Ovary (tissue), 9 donors: Measurements from ENCODE around the gene MC5R. TPM values are rescaled to one million over a fixed set of nuclear protein-coding genes. Genes with fewer than 3 reads are reported as not detected.

Experiments used
- DNase-seq, 5 donors: peaks; one replicate each; pipeline ENCODE4 v3.0.0-alpha.2; 2019 to 2020
- H3K27ac ChIP-seq, 2 donors: fragments of 200-600 bp; one replicate each; pipeline versions ENCODE4 v1.5.1 to v1.8.0; 2019 to 2022
- H3K27me3 ChIP-seq: fragments of 200-600 bp; one replicate; pipeline ENCODE4 v1.8.0; 2022
- H3K36me3 ChIP-seq: fragments of 200-600 bp; sonication (generic); one replicate; pipeline ENCODE4 v1.5.1; 2019
- H3K4me1 ChIP-seq: one replicate; pipeline ENCODE4 v1.8.1; 2013; ENCODE audit warnings: mild to moderate bottlenecking, moderate library complexity; ENCODE audit not compliant: insufficient read depth
- H3K4me3 ChIP-seq: fragments of 200-600 bp; sonication (generic); one replicate; pipeline ENCODE4 v1.5.1; 2017
- H3K9me3 ChIP-seq, 2 donors: fragments of 200-600 bp in 1 of 2; sonication (generic) in 1 of 2; one replicate each; pipeline versions ENCODE4 v1.5.1 to v1.8.1; 2013 to 2019; ENCODE audit warnings: mild to moderate bottlenecking in 1 of 2, moderate library complexity in 1 of 2
- EP300 ChIP-seq: sonication (generic); formaldehyde crosslinking; IDR thresholded peaks from one replicate; pipeline ENCODE4 v1.6.1; 2017; ENCODE audit warnings: antibody characterized with exemption
- POLR2A ChIP-seq: fragments of 450-650 bp; IDR thresholded peaks from one replicate; pipeline ENCODE4 v1.6.1; 2017; ENCODE audit warnings: antibody characterized with exemption, mild to moderate bottlenecking, moderate library complexity
- WGBS, 3 donors: extraction: QIAGEN DNeasy Blood & Tissue Kit in 1 of 3; methylation state at CpG; one replicate each; pipeline versions ENCODE4 v1.1.5 to v1.1.7; 2013 to 2017; 5-methylcytosine and 5-hydroxymethylcytosine counted together
- intact Hi-C, 4 donors: fragments of 100-400 bp; cut with DNase I; formaldehyde crosslinking; loops; one replicate each; pipeline versions ENCODE4 v1.11.0 to v1.15.1; 2022 to 2023
- polyA plus RNA-seq, 2 donors: library from polyadenylated mRNA; stranded (reverse); fragments of 200-250 nt in 1 of 2; fragments of 350-450 nt in 1 of 2; fragmentation: Illumina TruSeq in 1 of 2; extraction: RNeasy Lipid Tissue Mini Kit (QIAGEN cat#74804) in 1 of 2; gene quantifications; one replicate each; pipeline ENCODE4 v1.2.3, GENCODE V29; 2013 to 2014
- total RNA-seq, 7 donors: library from RNA; depleted of rRNA in 2 of 7; stranded (reverse); fragments of >200 nt in 2 of 7; fragmentation: NEBNext Ultra II Directional in 3 of 7; extraction: Animal tissue kit (Norgen Biotek cat#: 25700) in 3 of 7; gene quantifications; one replicate each; pipeline versions ENCODE4 v1.1.0 to v1.2.4, GENCODE V29; 2016 to 2023
- TF ChIP-seq, protein P1 (sequence below), 3 donors: fragments of 450-650 bp in 2 of 3; fragments of 200-600 bp in 1 of 3; IDR thresholded peaks; one replicate each; pipeline versions ENCODE4 v1.5.1 to v1.8.0; 2016 to 2022; ENCODE audit warnings: antibody characterized with exemption in 3 of 3, mild to moderate bottlenecking in 1 of 3
- donor health status: DM: no; HTN: no; CAD: no; lungs with moderate emphysema.
- donor health status: DM: no; HTN: no; CAD: no.
- donor health status: Bipolar disorder and iron deficiency.
- donor health status: DM: yes; HTN: yes; CAD: no.
- donor health status: DM: no; HTN: no; CAD: no.
- donor health status: DM: yes; HTN: yes; CAD: no.

The MC5R gene
- total and polyA plus RNA-seq, 9 donors = not detected

DNA sequence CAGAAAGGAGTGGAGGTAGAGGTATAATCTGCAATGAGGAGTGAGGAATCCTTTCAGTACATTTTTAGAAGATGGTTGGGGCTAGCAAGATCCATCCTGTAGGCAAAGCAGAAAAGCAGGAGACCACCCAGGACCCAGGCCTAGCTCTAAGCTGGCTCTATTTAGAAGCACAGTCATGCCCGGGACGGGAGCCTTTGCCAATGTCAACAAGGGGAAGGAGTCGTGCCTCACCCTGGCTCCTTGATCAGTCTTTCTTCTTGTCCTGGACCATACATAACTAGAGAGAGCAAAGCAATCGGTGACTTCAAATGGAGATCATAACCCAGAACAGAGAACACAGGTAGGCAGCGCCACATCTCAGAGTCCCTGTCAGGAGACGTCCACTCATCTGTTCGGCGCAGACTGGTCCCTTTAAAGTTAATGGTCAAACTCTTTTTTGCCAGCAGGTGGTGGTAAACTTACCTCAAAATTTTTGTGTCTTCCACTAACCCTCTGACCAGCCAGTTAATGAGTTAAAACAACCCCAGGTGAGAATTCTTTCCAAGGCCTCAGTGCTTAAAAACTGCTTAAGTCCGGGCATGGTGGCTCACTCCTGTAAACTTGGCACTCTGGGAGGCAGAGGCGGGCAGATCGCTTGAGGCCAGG, 8.0 kb downstream of the MC5R start:
- Histone ChIP-seq H3K27me3 (no peaks in the 10 kb centered on the region), H3K4me3 (no peak overlapping the region), H3K27ac (no peak overlapping the region), H3K36me3 (no peaks in the 10 kb centered on the region), H3K4me1 (no peaks in the 10 kb centered on the region), H3K9me3 (no peaks in the 10 kb centered on the region)
- 61 to 70% (median 70%) methylated on average over 11 of the region's 11 CpGs for WGBS, 3 donors
- intact Hi-C loops = no loop called here
- DNase-seq = no peak
- TF ChIP-seq EP300 (no peak), POLR2A (no peak)
- TF ChIP-seq, protein P1, sequence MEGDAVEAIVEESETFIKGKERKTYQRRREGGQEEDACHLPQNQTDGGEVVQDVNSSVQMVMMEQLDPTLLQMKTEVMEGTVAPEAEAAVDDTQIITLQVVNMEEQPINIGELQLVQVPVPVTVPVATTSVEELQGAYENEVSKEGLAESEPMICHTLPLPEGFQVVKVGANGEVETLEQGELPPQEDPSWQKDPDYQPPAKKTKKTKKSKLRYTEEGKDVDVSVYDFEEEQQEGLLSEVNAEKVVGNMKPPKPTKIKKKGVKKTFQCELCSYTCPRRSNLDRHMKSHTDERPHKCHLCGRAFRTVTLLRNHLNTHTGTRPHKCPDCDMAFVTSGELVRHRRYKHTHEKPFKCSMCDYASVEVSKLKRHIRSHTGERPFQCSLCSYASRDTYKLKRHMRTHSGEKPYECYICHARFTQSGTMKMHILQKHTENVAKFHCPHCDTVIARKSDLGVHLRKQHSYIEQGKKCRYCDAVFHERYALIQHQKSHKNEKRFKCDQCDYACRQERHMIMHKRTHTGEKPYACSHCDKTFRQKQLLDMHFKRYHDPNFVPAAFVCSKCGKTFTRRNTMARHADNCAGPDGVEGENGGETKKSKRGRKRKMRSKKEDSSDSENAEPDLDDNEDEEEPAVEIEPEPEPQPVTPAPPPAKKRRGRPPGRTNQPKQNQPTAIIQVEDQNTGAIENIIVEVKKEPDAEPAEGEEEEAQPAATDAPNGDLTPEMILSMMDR (IDR thresholded peaks at IDR 0.05) = no peak

DNA sequence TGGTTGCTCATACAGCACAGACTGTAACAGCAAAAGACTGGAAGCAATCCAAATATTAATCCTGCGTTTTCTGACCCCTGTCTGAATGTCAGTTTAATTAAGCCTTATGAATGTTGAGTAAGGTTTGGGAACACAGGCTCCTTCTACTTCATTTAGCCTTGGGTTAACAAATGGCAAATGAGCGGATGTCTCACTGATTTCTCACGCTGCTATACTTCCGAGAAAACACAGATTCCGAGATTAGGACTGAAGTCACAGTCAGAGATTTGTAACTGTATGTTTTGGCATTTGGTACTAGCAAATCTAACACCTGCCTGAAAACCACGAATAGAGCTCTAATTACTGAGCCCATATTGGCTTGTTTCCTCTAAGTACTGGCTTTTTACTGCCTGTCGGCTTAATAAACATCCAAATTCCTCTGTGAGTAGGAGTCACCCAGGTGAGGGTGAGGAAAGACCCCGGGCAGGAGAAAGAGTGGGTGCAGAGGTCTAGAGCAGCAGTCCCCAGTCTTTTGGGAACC, 10.6 kb downstream of the MC5R start:
- 19 to 36% (median 34%) methylated on average over 8 of the region's 8 CpGs for WGBS, 3 donors
- H3K4me1 ChIP-seq = no peaks in the 10 kb centered on the region
- intact Hi-C loops = no loop called here
- H3K9me3 ChIP-seq = no peaks in the 10 kb centered on the region
- no peak for DNase-seq
- no peaks in the 10 kb centered on the region for H3K36me3 ChIP-seq
- H3K4me3 ChIP-seq = no peak overlapping the region
- TF ChIP-seq, protein P1 (IDR thresholded peaks at IDR 0.05) = no peak
- no peak for TF ChIP-seq POLR2A
- no peak for TF ChIP-seq EP300
- H3K27ac ChIP-seq = no peak overlapping the region
- no peaks in the 10 kb centered on the region for H3K27me3 ChIP-seq

DNA sequence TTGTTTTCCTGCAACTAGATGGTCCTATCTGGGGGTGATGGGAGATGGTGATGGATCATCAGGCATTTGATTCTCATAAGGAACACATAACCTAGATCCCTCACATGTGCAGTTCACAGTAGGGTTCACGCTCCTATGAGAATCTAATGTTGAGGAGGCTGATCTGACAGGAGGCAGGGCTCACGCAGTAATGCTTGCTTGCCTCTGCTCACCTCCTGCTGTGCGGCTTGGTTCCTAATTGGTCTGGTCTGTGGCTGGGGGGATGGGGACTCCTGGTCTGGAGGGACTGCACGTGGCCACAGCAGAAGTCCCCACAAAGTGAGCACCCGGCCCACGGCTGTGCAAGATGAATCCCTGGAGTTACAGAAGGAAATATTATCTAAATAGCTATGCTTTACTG, 11.3 kb downstream of the MC5R start:
- TF ChIP-seq, protein P1 (IDR thresholded peaks at IDR 0.05) = no peak
- TF ChIP-seq POLR2A (no peak), EP300 (no peak)
- Histone ChIP-seq H3K27me3 (no peaks in the 10 kb centered on the region), H3K36me3 (no peaks in the 10 kb centered on the region), H3K9me3 (no peaks in the 10 kb centered on the region), H3K4me3 (no peak overlapping the region), H3K4me1 (no peaks in the 10 kb centered on the region), H3K27ac (no peak overlapping the region)
- intact Hi-C loops = no loop called here
- 53 to 72% (median 61%) methylated on average over 6 of the region's 6 CpGs for WGBS, 3 donors
- DNase-seq = no peak

DNA sequence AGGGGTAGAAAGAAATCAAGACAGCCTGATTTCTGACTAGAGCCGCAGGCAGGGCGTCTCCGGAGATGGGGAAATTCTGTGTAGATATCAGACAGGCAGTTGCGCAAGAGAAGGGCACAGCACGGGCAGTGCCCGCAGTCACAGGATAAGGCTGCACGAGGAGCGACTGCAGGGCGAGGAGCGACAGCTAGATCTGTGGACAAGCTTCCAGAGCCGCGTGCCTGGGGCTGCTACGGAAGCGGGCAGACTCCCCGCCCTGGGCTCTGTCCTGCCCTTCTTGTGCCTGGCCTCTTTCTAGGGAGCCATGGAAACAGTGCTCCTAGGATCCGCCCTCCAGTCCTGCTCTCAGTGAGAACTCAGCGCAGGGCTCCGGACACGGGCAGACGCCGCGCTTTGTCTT, 12.6 kb downstream of the MC5R start:
- H3K27ac ChIP-seq = no peak overlapping the region
- WGBS, 3 donors = 94% methylated on average over 22 of the region's 22 CpGs
- no peak for TF ChIP-seq EP300
- TF ChIP-seq POLR2A = no peak
- TF ChIP-seq, protein P1 (IDR thresholded peaks at IDR 0.05) = no peak
- no peaks in the 10 kb centered on the region for H3K27me3 ChIP-seq
- H3K4me1 ChIP-seq = no peaks in the 10 kb centered on the region
- H3K36me3 ChIP-seq = no peaks in the 10 kb centered on the region
- no peak for DNase-seq
- no peak overlapping the region for H3K4me3 ChIP-seq
- H3K9me3 ChIP-seq = no peaks in the 10 kb centered on the region
- intact Hi-C loops = no loop called here
